Subcutaneous adipose tissue (tissue), 4 donors: ENCODE results near the gene MUC4. TPM values are rescaled to one million over a fixed set of nuclear protein-coding genes. Genes with fewer than 3 reads are reported as not detected.

Source experiments
- total RNA-seq, 4 donors: library from RNA; depleted of rRNA; stranded (reverse); fragments of >200 nt; gene quantifications; one replicate each; pipeline ENCODE4 v1.1.0, GENCODE V29; 2016
- TF ChIP-seq, protein P1 (sequence below): fragments of 450-650 bp; IDR thresholded peaks from one replicate; pipeline ENCODE4 v1.5.1; 2016; ENCODE audit warnings: low read depth, mild to moderate bottlenecking, control low read depth, antibody characterized with exemption, moderate library complexity

MUC4 gene
- total RNA-seq, 4 donors from 2014 or later = not detected

DNA sequence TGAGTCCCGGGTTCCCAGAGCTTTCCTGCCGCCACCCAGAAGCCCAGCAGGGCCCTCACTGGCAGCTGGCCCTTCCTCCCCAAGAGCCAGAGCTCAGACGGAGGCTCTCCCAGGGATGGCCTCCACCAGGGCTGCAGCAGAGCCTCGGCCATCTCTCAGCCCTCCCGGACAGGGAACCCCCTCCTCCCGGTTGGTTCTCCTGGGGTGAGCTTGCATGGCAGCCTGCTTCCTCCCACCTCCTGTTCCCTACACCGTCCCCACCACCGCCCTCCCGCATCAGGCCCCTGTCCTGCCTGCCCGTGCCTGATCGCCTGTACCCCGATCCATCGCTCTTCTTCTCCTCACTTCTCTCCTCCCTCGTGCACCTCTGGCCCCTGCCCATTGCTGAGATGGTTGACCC, 24.1 kb upstream of the MUC4 start:
- TF ChIP-seq, protein P1, sequence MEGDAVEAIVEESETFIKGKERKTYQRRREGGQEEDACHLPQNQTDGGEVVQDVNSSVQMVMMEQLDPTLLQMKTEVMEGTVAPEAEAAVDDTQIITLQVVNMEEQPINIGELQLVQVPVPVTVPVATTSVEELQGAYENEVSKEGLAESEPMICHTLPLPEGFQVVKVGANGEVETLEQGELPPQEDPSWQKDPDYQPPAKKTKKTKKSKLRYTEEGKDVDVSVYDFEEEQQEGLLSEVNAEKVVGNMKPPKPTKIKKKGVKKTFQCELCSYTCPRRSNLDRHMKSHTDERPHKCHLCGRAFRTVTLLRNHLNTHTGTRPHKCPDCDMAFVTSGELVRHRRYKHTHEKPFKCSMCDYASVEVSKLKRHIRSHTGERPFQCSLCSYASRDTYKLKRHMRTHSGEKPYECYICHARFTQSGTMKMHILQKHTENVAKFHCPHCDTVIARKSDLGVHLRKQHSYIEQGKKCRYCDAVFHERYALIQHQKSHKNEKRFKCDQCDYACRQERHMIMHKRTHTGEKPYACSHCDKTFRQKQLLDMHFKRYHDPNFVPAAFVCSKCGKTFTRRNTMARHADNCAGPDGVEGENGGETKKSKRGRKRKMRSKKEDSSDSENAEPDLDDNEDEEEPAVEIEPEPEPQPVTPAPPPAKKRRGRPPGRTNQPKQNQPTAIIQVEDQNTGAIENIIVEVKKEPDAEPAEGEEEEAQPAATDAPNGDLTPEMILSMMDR = no peak

DNA sequence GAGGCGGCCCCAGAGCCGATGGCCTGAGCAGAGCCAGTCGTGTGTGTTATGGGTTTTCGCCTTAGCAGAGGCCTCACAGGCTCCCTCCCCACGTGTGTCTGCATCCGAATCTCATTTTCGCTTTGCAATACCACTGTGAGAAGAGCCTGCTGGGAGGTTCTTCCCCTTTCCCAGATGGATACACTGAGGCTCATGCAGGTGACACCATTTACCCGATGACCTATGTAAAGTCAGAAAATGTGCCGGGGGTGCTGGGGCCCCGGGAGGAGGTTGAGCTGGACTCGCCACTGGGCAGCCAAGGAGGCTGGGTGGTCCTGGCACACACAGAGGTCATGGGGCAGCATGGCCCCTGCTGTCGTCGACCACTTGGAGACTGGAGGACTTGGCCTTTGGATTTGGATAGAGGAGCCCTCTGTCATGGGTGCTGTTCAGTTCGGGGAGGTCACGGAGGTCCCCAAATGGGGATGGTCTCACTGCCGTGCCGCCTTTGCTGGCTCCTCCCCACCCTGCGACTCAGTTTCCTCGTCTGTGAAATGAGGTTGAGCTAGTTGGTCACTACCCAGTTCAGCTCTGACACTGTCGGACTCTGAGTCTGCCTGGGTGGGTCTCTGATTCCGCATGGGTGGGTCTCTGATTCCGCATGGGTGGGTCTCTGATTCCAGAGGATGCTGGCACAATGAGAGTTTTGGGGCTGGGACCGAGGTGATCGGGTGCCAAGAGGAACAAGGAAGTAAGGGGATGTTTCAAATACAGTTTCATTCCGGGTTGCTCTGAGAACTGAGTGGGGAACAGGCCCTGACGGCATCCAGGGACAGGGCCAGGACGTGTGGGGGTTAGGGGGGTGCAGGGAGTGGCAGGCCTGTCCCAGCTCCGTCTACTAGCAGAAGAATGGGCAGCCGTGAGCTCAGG, 23.2 kb upstream of the MUC4 start:
- TF ChIP-seq, protein P1 = no peak

DNA sequence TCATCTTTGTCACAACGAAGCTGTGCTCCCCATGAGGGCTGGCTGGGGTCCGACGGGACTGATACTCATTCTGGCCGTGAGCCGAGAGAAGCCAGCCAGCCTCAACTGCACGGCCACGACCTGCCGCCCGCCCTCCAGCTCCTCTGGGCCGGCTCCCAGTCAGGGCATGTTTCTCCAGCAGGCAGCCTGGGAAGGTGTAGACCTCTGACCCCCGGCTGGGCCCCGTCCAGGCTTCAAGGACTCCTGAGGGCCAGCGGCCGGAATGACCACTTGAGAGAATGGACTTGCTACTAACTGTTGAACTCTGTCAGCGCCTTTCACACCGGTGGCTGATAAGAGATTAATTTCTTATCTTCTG, 18.1 kb upstream of the MUC4 start:
- TF ChIP-seq, protein P1 = no peak

DNA sequence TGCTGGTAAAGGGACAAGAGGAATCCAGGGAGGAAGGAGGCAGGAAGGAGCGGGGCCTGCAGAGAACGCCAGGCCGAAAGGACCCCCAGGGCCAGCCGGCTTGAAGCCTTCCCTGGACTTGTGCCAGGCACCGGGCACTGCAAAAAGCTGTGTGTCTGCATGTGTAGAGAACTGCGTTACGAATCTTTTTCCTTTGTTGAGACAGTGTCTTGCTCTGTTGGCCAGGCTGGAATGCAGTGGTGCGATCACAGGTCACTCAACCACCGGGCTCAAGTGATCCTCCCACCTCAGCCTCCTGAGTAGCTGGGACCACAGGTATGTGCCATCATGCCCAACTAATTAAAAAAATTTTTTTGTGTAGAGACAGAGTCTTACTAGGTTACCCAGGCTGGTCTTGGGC, 17.0 kb upstream of the MUC4 start:
- TF ChIP-seq, protein P1 = no peak

DNA sequence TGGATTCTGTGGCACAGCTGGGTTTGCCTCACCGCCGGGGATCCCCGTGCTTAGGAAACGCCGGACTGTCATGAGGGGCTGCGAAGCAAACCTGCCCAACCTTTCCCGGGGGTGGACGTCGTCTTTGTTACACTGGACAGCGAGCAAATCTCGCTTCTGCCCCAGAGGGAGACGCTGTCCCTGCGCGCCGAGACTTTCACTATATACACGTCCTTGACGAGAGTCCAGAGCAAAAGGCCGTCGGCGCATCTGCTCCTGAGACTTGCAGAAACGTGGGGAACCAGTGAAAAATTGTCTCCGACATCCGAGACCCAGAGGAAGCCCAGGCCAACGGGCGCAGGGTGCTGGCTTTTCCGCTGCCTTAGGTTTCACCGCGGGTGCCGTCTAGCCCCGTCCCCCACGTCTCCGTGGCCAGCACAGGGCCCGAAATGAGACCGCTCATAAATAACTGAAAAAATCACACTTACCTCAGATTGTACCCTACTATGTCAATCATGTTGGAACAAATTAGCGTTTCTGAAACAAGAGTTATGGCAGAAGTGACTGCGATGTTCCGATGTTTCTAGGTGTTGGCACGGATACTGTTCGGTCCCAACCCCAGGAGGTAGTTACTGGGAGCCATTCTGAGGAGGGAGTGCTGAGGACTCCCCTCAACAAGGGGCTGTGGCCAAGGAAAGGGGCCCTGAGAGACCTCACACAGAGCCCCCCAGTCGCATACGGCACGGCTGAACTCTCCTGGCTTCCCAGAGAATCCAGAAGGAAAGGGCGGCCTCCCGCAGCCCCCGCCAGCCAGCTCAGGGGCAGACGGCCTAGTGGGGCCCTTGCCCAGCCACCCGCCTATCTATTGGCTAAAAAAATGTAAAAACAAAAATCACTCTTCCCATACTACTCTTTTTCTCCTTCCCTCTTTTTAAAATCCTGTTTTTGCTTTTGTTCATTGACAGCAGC, 14.4 kb upstream of the MUC4 start:
- TF ChIP-seq, protein P1 = no peak

DNA sequence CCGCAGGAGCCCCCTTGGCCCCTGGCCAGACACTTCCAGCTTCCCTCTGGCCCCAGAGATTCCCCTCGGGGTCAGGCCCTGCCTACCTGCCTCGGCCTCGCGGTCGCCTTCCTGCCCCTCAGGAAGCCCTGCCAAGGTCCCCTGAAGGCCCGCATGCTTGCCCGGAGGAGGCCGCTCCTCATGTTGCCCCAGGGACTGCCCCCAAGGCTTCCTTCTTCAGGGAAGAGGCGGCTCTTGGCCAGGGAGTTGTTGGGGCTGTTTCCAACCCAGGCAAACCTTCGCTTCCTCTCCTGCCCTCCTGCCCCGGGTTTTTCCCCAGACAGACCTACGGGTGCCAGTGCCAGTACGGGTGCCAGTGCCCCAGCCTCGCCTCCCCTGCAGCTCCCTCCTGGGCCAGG, 13.5 kb upstream of the MUC4 start:
- TF ChIP-seq, protein P1 = no peak

DNA sequence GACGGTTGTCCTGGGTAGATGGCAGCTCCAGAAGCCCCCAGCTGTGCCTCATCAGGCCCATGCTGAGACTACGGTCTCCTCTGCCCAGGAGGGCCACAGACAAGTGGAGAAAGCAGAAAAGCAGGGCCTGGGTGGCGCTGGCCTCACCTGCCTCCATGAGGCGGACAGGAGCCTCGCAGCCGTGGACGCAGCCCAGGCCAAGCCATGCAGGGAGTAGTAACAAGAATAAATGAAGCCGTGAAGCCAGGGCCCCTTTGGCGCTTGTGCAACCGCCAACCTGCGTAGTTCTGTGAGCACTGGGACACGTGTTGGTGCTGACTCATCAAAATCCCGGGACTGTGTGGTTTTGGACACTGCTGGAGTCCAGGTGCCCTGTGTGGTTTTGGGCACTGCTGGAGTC, 12.3 kb upstream of the MUC4 start:
- TF ChIP-seq, protein P1 = no peak
